GM18517 (cell line): ENCODE data around the gene ZNF81.
"Not testable (repeated sequence)": the region's sequence is repeated elsewhere in the genome, so short reads cannot be mapped to it uniquely, and the experiment has no call there.

Source experiments
- ATAC-seq: cut with Tn5 transposase; IDR thresholded peaks from one replicate; pipeline ENCODE4 v1.9.1; 2021; ENCODE audit warnings: mild to moderate bottlenecking, moderate library complexity; ENCODE audit not compliant: unreplicated experiment

ZNF81 gene

GRCh38 chrX:47931970-47932369 lies 95.3 kb downstream of the ZNF81 start:
- ATAC-seq, result not testable (repeated sequence)

- ATAC-seq, result no peak
Measured at GRCh38 chrX:47933946-47934345, 97.2 kb downstream of the ZNF81 start.

GRCh38 chrX:47936224-47936939 lies 99.7 kb downstream of the ZNF81 start:
- no peak for ATAC-seq

GRCh38 chrX:47936940-47937317 lies 100.2 kb downstream of the ZNF81 start:
- ATAC-seq, result no peak

GRCh38 chrX:47940448-47940847 lies 103.7 kb downstream of the ZNF81 start:
- ATAC-seq, result no peak

GRCh38 chrX:47941423-47941822 lies 104.7 kb downstream of the ZNF81 start:
- no peak for ATAC-seq

- ATAC-seq, result not testable (repeated sequence)
Measured at GRCh38 chrX:47955295-47955694, 118.6 kb downstream of the ZNF81 start.

- ATAC-seq, result no peak
Measured at GRCh38 chrX:47956016-47956415, 119.3 kb downstream of the ZNF81 start.

- ATAC-seq, result not testable (repeated sequence)
Measured at GRCh38 chrX:47958206-47958605, 121.5 kb downstream of the ZNF81 start.

GRCh38 chrX:47958761-47959342 lies 122.2 kb downstream of the ZNF81 start:
- ATAC-seq, result no peak

GRCh38 chrX:47960406-47960805 lies 123.7 kb downstream of the ZNF81 start:
- no peak for ATAC-seq

GRCh38 chrX:47961830-47962229 lies 125.1 kb downstream of the ZNF81 start:
- ATAC-seq, result not testable (repeated sequence)

- not testable (repeated sequence) for ATAC-seq
Measured at GRCh38 chrX:47965526-47965925, 128.8 kb downstream of the ZNF81 start.
